GM19025 (cell line): ENCODE measurements around the gene SNX8.

Experiments
- ATAC-seq: cut with Tn5 transposase; IDR thresholded peaks from one replicate; pipeline ENCODE4 v1.9.1; 2021; ENCODE audit warnings: mild to moderate bottlenecking, low read depth, moderate library complexity; ENCODE audit not compliant: unreplicated experiment

Gene SNX8

DNA sequence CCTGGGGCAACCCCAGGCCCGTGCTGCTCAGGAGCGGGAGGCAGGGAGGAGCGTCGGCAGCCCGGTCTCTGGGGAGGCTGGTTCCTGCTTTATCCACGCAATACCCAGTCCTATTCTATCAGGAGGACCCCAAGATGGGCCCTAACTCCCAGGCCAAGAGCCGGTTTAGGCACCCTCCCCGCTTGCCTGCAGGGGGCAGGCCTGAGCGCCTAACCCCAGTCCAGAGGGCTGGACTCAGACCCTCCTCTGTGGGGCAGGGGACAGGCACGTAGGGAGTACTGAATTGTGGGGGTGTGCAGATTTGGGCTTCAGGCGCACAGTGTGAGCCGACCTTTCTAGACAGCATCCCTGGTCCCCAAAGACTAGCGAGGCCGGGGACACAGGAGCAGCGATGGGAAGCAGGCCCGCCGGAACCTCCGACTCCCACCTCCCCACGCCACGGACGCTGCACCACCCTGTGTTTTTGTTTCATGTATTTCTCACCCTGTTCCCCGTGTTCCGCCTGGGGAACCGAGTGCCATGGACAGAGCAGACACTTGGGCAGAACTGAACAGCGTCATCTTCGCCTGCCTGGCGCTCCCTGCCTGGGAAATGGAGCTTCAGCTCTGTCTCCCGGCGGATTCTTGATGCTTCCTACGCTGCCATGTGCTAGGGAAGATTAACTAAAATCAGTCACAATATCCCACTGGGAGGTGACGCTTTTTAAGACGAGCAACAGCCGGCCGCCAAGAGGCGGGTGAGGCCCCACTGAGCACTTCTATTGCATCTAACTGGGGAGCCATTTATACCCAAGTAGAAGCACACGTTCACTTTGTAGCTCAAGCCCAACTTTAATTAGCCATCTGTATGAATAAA, 66.9 kb downstream of the SNX8 start:
- ATAC-seq = no peak

DNA sequence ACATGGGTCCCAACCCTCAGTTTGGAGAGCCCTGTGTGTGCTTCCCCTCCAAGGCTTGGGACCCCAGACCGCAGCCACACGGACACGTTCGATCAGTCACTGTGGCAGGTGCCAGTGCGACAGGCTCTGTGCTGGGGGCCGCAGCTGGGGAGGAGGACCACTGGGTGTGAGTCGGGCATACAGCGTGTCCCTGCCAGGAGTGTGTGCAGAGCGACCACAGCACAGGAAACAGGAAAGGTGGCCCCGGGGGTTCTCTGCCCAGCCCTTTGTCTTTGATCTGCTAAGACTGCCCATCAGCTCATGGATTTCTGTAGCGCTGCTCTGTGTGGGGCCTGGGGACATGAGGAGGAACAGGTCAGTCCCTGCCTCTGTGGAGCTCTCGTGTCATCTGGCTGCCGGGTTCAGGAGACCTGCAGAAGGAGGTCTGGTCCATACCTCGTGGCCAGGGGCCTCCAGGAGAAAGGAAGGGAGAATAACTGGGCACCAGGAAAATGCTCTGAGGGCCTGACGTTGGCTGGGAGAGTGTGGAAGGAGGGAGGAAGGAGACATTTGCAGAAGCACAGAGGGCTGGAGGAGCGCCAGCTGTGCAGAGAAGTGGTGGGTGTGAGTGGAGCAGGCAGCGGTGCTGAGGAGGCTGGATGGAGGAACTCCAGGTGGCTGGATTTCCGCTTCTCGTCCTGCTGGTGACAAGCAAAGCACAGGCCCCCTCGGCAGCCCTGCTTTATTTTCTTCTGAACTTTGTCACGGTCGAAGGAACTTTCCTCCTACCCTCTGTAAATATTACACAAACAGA, 68.2 kb downstream of the SNX8 start:
- no peak for ATAC-seq

DNA sequence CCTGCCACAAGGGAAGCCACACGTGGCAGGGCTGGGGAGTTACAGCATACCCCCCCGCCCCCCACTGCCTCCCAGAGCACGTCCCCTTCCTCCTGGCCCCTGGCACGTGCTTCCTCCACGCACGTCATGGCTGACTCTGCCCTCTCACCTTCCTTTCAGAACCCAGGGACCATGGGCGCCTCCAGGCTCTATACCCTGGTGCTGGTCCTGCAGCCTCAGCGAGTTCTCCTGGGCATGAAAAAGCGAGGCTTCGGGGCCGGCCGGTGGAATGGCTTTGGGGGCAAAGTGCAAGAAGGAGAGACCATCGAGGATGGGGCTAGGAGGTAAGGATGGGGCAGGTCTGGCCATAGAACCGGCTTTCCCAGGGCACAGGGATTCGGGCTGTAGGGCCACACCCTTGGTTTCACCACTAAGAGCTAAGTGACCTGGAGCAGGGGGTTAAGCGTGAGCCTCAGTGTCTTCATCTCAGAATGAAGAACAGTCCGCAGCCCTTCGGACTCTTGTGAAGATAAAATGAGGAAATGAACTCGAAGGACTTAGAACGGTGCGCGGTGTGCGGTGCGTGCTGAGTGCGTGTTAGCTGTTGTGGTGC, 69.7 kb downstream of the SNX8 start:
- no peak for ATAC-seq

DNA sequence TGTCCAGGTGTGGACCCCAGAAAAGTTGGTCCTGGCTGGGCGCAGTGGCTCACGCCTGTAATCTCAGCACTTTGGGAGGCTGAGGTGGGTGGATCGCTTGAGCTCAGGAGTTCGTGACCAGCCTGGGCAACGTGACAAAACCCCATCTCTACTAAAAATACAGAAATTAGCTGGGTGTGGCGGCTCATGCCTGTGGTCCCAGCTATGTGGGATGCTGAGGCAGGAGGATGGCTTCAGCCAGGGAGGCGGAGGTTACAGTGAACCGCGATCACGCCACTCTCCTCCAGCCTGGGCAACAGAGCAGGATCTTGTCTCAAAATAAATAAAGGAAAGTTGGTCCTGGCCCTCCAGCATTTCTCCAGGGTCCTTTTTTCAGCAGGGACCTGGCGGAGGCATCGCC, 70.8 kb downstream of the SNX8 start:
- no peak for ATAC-seq

DNA sequence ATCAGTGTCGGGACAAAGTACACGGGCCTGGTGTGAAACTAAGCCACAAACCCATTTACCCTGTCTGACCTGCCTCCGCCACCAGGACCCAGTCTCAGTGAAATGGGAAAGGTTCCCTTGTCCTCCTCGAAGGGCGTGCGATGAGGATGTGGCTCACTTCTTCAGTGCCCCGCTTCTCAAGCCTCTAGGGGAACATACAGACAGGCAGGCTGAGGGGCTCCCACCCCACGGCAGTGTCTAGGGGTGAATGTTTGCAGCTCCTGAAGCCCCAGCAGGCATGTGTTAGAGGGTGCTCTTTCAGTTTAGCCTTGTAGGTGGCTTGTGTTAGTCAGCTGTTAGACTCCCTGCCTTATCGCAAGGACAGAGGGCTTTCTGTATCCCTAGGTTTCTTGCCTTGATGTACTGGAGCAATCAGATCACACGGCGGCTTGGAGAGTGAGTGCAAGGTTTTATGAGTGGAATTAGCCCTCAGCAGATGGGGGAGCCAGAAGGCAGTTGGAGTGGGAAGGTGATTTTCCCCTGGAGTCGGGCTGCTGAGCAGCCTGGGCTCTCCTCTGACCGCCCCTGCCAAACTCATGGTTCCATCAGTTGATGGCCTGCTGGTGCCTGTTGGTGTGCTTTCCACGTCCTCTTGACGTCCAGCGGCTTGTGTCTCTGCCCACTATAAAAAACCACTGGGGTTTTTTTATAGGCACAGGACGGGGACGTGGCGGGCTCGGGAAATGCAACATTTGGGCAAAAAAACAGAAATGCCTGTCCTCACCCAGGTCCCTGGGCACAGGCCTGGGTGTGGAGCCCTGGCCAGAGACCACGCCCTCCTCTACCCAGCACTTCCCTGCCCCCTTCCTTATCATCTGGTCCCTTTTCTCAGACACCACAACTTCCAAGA, 71.5 kb downstream of the SNX8 start:
- no peak for ATAC-seq

DNA sequence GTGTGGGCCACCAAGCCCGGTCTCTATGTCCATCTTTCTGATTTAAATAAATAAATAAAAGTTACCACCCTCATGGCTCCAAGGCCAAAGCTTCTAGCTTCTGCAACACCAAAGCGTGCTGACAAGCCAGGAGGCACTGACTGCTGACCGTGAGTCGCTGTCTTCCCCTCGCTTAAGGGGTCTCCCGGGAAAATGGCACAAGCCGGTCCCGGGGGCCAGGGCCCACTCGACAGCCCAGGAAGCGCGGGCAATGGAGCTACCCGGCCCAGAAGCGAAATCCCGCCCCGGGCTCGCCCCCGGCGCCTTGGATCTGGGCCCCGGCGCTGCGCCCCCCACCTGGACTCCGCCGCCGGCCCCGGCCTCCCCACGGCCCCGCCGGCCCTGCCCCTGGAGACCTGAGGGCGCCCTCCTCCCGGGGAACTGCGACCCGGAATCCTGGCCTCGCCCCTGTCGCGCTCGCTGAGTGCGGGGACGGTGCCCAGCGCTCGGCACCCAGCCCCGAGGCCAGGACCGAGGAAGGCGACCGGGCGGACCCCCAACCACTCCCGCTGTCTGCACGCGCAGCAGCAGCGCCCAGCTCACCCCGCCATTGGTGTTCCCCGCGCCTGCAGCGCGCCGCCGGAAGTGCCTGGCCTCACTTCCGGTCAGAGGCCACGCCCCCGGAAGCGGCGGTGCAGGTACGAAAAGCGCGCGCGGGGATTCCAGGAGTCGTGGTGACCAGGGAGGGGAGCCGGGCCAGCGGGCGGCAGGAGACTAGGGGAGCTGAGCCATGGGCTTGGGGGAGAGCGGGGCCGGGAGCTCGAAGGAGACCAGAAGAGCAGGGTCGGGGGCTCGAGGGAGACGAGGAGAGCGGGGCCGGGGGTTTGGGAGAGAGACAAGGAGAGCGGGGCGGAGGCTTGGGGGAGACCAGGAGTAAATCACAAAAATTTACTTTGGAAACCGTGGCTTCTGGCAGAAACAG, 72.4 kb downstream of the SNX8 start, which contains the start of the genes MRM2 and NUDT1:
TSS of gene MRM2 (minus strand) at position 626 of the 961 bp plus-strand sequence. CDS start at position 590, 36 bp downstream.
TSS of gene NUDT1 (plus strand) at position 647 of the 961 bp plus-strand sequence. CDS start 2,349 bp downstream, outside the sequence.
- ATAC-seq = peak; percentile 67

DNA sequence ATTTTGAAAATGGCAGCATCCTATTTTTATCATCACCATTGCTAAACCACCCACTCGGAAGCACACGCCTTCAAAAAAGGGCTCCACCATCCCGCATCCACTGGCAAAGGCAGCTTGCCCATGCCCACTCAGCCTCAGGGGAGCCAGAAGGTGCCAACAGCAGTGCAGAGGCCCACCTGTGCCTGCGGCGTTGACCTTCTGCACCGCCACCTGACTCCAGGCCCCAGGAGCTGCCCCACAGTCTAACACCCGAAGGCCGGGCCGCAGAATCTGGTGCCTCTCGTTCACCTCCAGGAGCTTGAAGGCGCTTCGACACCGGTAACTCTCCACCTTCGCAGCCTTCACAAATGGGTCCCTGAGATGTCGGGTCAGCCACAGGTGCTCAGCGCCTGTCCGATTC, 75.0 kb downstream of the SNX8 start:
- no peak for ATAC-seq

DNA sequence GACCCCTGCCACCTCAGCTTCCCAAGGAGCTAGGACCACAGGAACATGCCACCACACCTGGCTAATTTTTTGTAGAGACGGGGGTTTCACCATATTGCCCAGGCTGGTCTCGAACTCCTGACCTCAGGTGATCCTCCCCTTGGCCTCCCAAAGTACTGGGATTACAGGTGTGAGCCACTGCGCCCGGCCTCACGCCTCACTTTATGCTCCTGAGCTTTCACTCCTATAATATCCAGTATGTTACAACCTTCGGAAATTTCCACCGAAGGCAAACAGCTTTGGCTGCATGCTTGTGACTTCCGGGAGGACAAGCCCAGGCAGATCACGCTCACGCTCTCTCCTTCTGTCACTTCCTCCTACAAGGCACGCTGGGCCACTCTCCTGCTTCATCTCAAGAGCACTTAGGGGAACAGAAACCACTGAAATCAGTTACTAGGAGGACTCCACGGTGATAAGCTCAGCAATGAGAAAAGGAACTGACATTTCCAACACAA, 77.1 kb downstream of the SNX8 start:
- peak; percentile 54 for ATAC-seq

DNA sequence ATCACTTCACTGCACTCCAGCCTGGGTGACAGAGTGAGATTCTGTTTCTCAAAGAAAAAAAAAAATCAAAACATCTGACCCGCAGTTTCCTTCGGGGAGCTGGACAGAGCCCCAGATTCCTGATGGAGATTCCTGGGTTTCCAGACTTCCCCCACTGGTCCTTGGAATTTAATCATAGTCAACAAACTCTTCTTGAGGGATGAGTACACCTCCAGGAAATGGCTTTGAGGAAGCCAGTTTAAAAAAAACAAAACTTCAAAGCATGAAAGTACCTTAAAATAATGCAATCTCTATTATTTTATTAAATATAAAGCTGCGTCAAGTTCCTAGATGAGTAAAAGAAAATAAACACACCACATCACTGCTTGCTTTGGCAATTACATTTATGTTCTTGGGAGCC, 80.3 kb downstream of the SNX8 start:
- ATAC-seq = no peak

DNA sequence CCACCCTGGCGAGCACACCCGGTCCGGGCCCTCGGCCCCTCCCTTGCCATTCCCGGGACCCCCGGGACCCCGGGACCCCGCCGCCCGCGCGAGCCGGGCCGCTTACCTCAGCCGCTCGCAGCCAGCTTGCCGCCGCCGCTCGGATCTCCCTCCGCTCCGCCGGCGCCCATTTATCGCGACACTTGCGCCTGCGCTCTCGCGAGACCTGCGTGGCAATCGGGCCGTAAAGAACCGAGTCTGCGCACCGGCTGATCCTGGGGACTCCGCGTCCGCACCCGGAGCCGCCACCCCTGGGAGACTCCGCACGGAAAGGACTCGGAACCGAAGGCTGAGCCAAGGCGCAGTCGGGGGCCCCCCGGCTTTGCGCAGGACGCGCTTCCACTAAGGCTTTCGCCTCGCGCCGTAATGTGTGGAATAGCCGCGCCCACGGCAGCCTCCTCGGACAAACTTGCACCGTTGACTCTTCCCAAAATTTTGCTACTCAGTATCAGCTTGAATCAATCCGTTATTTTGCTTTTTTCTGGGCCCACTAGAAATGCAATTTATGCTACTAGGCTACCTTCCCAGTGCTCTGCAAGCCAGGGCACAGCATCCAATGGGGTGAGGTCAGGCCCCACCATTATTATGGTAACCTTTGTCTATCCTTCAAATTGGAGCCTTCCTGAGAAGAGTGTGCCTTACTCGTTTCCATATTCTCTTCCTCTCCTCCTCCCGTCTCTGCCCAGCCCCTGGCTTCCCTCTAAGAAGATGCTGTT, 81.3 kb downstream of the SNX8 start, which contains the start of gene MAD1L1:
TSS of gene MAD1L1 (minus strand) at position 180 of the 755 bp plus-strand sequence. CDS start 2,812 bp downstream, outside the sequence.
- ATAC-seq = peak; percentile 68

DNA sequence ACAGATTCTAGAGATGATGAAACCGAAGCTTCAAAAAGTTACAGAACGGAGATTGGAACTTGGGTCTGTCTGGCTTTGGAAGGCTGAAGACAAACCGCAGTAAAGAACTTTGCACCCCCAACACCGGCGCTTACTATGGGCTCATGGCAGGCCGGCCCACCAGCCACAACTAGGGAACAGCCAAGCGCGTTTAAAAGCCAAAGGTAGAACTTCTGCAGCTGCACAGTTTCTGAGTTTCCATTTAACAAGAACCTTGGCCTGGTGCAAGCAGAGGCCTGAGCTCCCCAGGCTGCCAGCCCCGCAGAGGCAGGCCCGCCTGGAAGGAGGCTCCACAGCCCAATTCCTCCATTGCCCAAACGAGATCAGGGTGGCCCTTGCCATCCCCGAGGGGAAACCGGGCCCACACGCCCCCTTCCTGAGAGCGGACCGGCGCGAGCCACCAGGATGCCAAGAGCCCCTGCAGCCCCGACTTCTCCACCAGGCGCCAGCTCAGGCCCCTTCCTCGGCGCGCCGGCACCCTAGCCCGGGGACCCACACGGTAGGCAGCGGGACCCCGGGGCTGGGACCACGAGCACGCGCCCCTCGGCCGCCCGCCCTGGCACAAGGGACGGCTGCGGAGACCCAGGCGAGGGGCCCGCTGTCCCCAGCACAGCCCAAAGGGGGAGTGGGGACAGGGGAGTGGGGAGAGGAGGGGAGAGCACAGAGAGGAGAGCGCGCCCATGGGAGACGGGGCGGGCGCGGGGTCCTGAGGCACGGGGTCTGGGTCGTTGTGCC, 82.1 kb downstream of the SNX8 start:
- peak; percentile 30 for ATAC-seq

DNA sequence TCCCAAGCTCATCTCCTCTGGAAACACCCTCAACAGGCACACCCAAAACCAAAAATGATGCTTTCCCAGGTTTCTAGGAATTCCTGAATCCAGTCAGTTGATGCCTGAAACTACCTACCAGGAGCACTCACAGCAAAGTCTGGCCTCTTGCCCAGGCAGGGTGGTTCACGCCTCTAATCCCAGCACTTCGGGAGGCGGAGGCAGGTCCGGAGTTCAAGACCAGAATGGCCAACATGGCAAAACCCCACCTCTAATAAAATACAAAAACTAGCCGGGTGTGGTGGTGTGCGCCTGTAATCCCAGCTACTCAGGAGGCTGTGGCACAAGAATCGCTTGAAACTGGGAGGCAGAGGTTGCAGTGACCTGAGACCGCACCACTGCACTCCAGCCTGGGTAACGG, 83.4 kb downstream of the SNX8 start:
- ATAC-seq = no peak

DNA sequence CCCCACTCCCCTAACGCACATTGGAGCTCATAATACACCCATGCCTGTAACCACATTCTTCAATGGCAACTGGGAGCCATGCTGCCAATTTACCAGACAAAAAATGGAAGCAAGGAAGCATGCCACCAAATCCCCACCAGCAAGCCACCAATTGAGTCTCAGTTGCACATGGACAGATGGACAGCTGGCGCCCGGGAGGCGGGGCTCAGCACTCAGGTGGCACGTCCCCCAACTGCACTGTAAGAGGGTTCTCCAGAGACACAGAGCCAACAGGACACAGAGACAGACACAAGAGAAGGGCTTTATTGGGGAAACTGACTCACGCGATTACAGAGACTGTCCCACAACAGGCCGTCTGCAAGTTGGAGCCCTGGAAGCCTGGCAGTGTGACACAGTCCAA, 84.0 kb downstream of the SNX8 start:
- ATAC-seq = no peak

DNA sequence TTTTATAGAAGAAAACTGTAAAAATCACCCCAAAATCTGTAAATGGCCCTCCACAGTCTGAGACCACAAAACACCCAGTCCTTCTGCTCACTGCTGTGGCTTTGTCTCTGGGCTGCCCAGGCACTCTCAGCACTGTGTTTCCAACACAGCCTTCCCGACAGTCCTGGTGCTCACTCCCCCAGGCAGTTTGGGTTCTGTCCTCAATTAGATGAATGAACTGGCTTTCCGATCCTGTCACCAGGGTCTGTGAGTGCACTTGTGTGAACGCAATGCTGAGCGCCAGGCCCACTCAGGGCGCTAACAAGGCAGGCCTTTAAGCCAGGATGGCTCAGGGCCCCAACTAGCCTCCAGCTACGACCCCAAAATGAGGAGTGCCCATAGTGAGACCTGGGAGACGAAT, 84.8 kb downstream of the SNX8 start:
- no peak for ATAC-seq

DNA sequence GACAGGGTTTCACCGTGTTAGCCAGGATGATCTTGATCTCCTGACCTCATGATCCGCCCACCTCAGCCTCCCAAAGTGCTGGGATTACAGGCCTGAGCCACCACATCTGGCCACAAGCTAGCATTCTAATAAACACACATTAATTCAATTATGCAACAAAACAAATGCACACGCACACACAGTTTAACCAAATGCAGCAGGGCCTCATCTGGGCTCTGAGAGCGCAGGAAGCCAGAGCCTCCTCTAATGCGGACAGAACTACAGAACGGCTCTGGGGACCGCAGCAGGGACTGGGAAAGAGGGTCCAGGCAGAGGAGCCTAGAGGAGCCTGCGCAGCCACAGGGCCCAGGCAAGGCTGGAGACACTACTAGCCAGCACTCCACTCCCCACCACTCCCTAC, 85.3 kb downstream of the SNX8 start:
- no peak for ATAC-seq

DNA sequence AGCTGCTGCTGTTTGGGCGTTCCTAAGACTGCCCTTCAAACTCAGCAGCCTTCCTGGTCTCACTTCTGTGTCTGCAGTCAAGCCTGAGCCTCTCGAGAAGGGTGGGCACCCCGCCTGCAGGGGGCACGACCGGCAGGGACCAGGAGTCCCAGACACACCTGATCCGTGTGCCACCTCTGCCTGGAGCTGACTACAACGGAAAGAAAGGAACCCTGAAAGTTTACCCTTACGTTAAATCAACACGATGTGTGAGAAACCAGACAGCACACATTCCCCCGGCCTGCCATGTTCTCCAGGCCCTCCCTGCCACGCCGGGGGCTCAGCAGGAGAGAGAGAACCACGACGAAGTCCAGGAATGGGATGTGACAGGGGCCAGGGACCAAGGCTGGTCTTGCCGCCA, 86.5 kb downstream of the SNX8 start:
- no peak for ATAC-seq

DNA sequence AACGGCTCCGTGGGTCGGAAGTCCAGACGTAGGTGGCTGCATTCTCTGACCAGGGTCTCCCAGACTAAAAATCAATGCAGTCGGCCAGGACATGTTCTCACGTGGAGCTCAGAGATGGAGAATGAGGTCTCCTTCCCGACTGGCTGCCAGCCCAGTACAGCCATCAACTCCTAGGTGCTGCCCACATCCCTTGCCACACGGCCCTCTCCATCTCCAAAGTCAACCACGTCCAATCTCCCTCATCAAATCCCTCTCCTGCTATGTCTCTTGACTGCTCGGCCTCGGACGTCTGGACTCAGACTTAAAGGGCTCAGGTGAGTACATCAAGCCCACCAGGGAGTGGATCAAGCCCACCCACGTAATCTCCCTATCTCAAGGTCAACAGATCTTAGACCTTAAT, 88.4 kb downstream of the SNX8 start:
- no peak for ATAC-seq
